HG03354 (cell line): ENCODE measurements around the gene ZCCHC14.

Source experiments
- ATAC-seq: cut with Tn5 transposase; IDR thresholded peaks from one replicate; pipeline ENCODE4 v1.9.1; 2021; ENCODE audit warnings: mild to moderate bottlenecking; ENCODE audit not compliant: unreplicated experiment, poor library complexity, severe bottlenecking

The ZCCHC14 gene

GRCh38 chr16:87463722-87464690 is 28.8 kb downstream of the ZCCHC14 start:
- ATAC-seq, result peak; percentile 44

GRCh38 chr16:87461466-87461991 is 31.3 kb downstream of the ZCCHC14 start:
- ATAC-seq, result no peak

GRCh38 chr16:87460936-87461335 is 31.9 kb downstream of the ZCCHC14 start:
- no peak for ATAC-seq

- ATAC-seq, result no peak
Measured at GRCh38 chr16:87459833-87460232, 33.0 kb downstream of the ZCCHC14 start.

- ATAC-seq, result no peak
Measured at GRCh38 chr16:87459027-87459426, 33.8 kb downstream of the ZCCHC14 start.

- ATAC-seq, result no peak
Measured at GRCh38 chr16:87458424-87458915, 34.4 kb downstream of the ZCCHC14 start.

- no peak for ATAC-seq
Measured at GRCh38 chr16:87457709-87458423, 35.0 kb downstream of the ZCCHC14 start.

- ATAC-seq, result no peak
Measured at GRCh38 chr16:87457061-87457611, 35.7 kb downstream of the ZCCHC14 start.

- no peak for ATAC-seq
Measured at GRCh38 chr16:87454391-87454790, 38.4 kb downstream of the ZCCHC14 start.

- no peak for ATAC-seq
Measured at GRCh38 chr16:87453326-87453725, 39.5 kb downstream of the ZCCHC14 start.

GRCh38 chr16:87451563-87452210 is 41.1 kb downstream of the ZCCHC14 start:
- no peak for ATAC-seq

GRCh38 chr16:87448866-87449265 is 44.0 kb downstream of the ZCCHC14 start:
- ATAC-seq, result no peak

GRCh38 chr16:87447323-87447722 is 45.5 kb downstream of the ZCCHC14 start:
- ATAC-seq, result no peak

GRCh38 chr16:87446479-87446878 is 46.3 kb downstream of the ZCCHC14 start:
- ATAC-seq, result no peak

GRCh38 chr16:87445486-87445885 is 47.3 kb downstream of the ZCCHC14 start:
- ATAC-seq, result no peak

- ATAC-seq, result no peak
Measured at GRCh38 chr16:87443964-87444363, 48.9 kb downstream of the ZCCHC14 start.

GRCh38 chr16:87443016-87443415 is 49.8 kb downstream of the ZCCHC14 start:
- no peak for ATAC-seq

GRCh38 chr16:87442581-87442966 is 50.2 kb downstream of the ZCCHC14 start:
- no peak for ATAC-seq

- ATAC-seq, result no peak
Measured at GRCh38 chr16:87441886-87442580, 50.8 kb downstream of the ZCCHC14 start.
